Measurements from ENCODE around the gene ZNF827.

DNA sequence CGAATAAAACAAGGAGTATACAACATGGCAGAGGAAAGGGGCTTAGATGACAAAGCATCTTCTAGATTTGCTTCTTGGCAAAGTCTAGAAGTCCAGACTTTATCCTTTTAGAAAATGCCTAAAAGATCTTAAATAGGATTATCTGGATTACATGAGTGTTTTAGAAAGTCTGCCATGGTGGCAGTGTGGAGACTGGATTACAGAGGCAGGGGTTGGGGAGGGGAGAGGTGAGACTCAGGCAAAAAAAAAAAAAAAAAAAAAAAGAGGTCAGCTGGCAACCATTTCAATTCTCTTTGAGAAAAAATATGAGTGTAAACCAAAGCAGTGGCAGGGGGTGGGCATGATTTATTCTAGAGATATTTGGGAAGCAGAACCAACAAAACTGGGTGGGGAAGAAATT lies 17.4 kb downstream of the ZNF827 start:
- no peak for TF ChIP-seq POLR2A (IDR thresholded peaks at IDR 0.05; ENCODE audit: control extremely low read depth in 1 of 2, low read depth in 2 of 2, low read length in 2 of 2)
- TF ChIP-seq JUN (IDR thresholded peaks at IDR 0.05; ENCODE audit: low read depth, low read length) = no peak
- TF ChIP-seq, protein P1, sequence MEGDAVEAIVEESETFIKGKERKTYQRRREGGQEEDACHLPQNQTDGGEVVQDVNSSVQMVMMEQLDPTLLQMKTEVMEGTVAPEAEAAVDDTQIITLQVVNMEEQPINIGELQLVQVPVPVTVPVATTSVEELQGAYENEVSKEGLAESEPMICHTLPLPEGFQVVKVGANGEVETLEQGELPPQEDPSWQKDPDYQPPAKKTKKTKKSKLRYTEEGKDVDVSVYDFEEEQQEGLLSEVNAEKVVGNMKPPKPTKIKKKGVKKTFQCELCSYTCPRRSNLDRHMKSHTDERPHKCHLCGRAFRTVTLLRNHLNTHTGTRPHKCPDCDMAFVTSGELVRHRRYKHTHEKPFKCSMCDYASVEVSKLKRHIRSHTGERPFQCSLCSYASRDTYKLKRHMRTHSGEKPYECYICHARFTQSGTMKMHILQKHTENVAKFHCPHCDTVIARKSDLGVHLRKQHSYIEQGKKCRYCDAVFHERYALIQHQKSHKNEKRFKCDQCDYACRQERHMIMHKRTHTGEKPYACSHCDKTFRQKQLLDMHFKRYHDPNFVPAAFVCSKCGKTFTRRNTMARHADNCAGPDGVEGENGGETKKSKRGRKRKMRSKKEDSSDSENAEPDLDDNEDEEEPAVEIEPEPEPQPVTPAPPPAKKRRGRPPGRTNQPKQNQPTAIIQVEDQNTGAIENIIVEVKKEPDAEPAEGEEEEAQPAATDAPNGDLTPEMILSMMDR (IDR thresholded peaks at IDR 0.05; ENCODE audit: control extremely low read depth in 1 of 3, insufficient read depth in 1 of 3, low read depth in 1 of 3, low read length in 3 of 3) = no peak
- no peak for TF ChIP-seq EZH2 (IDR thresholded peaks at IDR 0.05; ENCODE audit: low read depth, low read length, severe bottlenecking)

All from H1 (cell line).